ENCODE results near the gene TMEM244.
"Not testable (repeated sequence)": the region's sequence is repeated elsewhere in the genome, so short reads cannot be mapped to it uniquely, and the experiment has no call there.

TMEM244 gene

GRCh38 chr6:129817332-129817731 lies 43.8 kb downstream of the TMEM244 start:
- no peak for DNase-seq (ENCODE audit: low read depth in 2 of 3, low spot score in 2 of 3)

- DNase-seq (ENCODE audit: low read depth in 2 of 3, low spot score in 2 of 3): no peak
Observed at GRCh38 chr6:129812145-129812777, 48.9 kb downstream of the TMEM244 start.

- DNase-seq (ENCODE audit: low read depth in 2 of 3, low spot score in 2 of 3): not testable (repeated sequence)
Observed at GRCh38 chr6:129807141-129807540, 54.0 kb downstream of the TMEM244 start.

- not testable (repeated sequence) for DNase-seq (ENCODE audit: low read depth in 2 of 3, low spot score in 2 of 3)
Observed at GRCh38 chr6:129802920-129803319, 58.2 kb downstream of the TMEM244 start.

- no peak for DNase-seq (ENCODE audit: low read depth in 2 of 3, low spot score in 2 of 3)
Observed at GRCh38 chr6:129801909-129802308, 59.2 kb downstream of the TMEM244 start.

- no peak for DNase-seq (ENCODE audit: low read depth in 2 of 3, low spot score in 2 of 3)
Observed at GRCh38 chr6:129795261-129795660, 65.9 kb downstream of the TMEM244 start.

GRCh38 chr6:129793447-129793846 lies 67.7 kb downstream of the TMEM244 start:
- no peak for DNase-seq (ENCODE audit: low read depth in 2 of 3, low spot score in 2 of 3)

GRCh38 chr6:129792049-129792448 lies 69.1 kb downstream of the TMEM244 start:
- no peak for DNase-seq (ENCODE audit: low read depth in 2 of 3, low spot score in 2 of 3)

GRCh38 chr6:129790785-129791184 lies 70.3 kb downstream of the TMEM244 start:
- no peak for DNase-seq (ENCODE audit: low read depth in 2 of 3, low spot score in 2 of 3)

- DNase-seq (ENCODE audit: low read depth in 2 of 3, low spot score in 2 of 3): no peak
Observed at GRCh38 chr6:129789974-129790373, 71.1 kb downstream of the TMEM244 start.

- no peak for DNase-seq (ENCODE audit: low read depth in 2 of 3, low spot score in 2 of 3)
Observed at GRCh38 chr6:129787816-129788215, 73.3 kb downstream of the TMEM244 start.

GRCh38 chr6:129786548-129786947 lies 74.6 kb downstream of the TMEM244 start:
- no peak for DNase-seq (ENCODE audit: low read depth in 2 of 3, low spot score in 2 of 3)

GRCh38 chr6:129785756-129786135 lies 75.4 kb downstream of the TMEM244 start:
- no peak for DNase-seq (ENCODE audit: low read depth in 2 of 3, low spot score in 2 of 3)

GRCh38 chr6:129785047-129785755 lies 75.9 kb downstream of the TMEM244 start:
- no peak for DNase-seq (ENCODE audit: low read depth in 2 of 3, low spot score in 2 of 3)

Measured in activated CD8-positive, alpha-beta memory T cell treated with anti-CD3 and anti-CD28 coated beads for 48 hours (primary cell).